HG03196 (cell line): ENCODE data around the gene C1orf105.

ENCODE experiments used
- ATAC-seq: cut with Tn5 transposase; IDR thresholded peaks from one replicate; pipeline ENCODE4 v1.9.1; 2021; ENCODE audit not compliant: unreplicated experiment

Gene C1orf105

DNA sequence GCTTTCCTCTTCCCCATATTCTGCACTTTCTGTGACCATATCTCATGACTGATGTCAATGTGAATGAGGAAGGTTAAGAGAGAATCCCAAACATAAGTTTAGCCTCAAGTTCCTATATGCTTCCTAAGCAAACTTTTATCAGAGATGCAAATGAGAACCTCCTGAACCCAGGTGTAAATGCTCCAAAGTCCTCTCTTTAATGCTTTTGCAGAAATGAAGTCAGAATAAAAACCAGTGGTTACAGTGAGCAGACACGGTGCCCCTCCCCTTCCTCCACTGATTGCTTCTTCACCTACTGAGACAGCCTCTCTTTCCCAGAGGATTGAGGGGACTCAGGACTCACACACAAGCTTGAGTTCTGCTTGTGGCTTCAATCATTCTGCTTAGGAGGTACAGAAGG, 35.0 kb downstream of the C1orf105 start:
- no peak for ATAC-seq

DNA sequence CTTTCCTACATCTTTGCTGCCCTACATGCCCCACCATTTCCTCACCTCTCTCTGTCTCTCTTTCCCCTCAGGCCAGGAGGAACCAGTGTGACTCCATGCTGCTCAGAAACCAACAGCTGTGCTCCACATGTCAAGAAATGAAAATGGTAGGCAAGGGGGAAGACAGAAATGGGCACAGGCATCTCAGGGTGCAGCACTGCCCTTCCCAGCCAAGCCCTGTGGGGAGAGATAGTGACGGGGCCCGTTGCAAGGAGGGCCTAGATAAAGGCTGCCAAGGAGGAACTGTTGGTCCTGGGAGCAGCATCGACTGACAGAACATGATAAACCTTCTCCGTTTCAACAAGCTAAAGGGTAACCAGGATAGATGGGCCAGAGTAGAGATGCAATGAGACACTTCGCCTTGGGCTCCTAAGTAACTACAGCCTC, 35.9 kb downstream of the C1orf105 start:
- no peak for ATAC-seq

- no peak for ATAC-seq
Observed at GRCh38 chr1:172457479-172458130, 37.1 kb downstream of the C1orf105 start.

GRCh38 chr1:172460177-172460576, 39.7 kb downstream of the C1orf105 start:
- ATAC-seq: no peak

DNA sequence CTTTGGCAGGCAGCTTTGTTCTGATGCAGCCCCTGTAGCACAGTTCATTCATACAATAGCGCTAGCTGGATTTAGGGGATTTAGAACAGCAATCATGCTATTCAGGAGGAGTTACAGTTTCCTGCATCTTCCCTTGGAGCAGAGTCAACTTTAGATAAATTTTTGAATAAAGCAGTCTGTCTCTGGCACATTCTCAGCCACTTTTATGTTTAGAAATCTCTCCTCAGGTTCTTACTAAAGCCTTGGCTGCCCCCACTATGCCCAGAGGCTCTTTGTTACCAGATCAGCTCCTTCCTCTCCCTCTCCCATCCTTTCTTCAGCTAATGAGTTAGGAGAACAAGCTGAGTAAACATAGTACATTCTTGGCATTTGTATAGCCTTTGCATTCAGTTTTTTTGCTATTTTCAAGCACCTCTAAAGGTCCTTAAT, 40.4 kb downstream of the C1orf105 start:
- ATAC-seq: no peak

- ATAC-seq: no peak
Observed at GRCh38 chr1:172465617-172466016, 45.1 kb downstream of the C1orf105 start.

DNA sequence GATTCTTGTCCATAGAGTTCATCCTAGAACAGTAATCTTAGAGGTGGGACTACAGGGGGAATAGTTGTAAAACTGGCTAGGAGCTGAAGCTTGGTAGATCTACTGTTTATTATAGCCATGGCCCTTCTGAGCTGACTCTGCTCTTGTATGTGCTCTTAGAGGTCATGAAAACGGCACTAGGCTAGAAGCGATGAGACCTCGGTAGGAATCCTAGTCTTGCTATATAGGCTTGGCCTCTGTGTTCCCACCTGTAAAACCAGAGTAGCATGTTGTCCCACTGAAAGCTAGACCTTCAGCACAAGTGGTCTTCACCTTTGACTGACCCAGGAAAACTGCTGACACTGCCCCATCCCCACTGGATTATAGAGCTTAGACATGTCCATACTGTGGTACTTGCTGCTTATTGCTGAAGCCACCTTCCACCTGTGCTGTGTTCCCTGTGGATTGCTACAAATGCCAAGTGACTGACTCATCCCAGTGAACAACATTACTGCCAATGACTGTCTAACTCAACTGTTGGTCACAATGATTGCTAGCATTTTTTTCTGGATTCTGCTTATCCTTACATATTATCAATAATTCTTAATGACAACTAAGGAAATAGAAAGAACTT, 46.4 kb downstream of the C1orf105 start:
- ATAC-seq: no peak

- ATAC-seq: no peak
Observed at GRCh38 chr1:172467446-172467845, 47.0 kb downstream of the C1orf105 start.

DNA sequence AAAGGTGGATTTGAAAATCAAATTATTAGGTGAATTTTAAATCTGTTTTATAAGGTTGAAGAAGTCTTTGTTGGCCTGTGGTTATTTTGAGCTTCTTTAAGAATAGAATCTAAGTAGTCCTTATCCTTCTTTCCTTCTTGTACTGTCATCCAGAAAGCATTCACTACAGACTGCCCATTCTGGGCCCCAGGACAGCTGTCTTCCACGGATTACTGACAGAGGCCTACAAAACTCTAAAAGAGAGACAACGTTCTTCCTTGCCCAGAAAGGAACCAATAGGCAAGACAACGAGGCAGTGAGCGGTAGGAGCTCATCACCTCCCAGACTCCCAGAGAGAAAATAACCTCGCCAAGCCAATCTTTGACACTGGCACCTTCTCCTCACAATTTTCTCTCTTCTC, 47.8 kb downstream of the C1orf105 start:
- no peak for ATAC-seq

DNA sequence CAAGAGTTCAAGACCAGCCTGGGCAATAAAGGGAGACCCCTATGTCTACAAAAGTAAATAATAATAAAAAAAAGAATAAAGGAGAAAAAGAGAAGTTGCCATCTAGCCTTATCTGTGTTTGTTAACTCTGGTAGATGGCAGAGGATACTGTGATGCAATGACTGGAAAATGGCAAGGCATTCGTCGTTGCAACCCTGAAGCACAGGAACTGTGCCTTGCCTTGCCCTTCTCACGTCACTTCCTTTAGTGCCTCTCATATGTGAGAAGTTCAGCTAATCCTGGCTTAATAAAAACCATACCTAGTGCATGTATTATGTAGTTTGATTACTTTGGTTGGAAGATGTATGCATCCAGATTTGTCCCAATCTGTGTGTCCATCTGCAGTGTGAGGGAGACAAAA, 49.2 kb downstream of the C1orf105 start:
- ATAC-seq: no peak

DNA sequence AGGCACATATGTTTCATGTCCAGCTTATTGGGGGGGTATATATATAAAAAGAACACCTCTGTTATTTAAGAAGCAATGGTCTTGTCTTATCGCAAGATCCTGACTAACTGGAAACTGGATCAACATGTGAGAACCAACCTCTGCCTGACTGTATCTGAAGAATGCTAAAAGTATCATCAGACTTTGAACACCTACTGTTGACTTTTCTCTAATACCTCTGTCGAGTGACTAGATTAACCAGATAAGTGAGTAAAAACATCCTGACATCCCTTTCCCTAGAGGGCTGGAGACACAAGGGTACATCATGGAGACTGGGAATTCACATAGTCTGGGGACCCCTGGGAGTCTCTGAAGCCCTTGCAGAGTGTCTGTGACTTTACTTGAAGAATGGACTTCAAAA, 49.7 kb downstream of the C1orf105 start:
- ATAC-seq: no peak

DNA sequence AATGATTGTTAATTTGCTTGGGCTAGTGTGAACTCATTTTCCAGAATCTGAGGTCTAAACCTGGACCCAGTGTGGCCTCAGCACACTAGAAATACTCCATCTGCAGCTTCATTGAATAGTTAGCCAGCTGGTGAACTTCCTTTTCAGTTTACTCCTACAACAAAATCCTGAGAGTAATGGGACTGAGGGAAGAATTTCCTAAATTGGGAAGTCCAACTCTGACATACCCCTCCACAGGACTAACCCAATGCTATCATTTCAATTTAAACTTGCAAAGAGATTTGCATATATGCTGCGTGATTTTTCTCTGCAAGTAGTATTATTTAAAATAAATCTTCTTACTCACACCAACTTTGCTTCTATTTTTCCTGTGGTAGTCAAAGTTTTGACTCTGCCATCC, 51.2 kb downstream of the C1orf105 start:
- no peak for ATAC-seq

- no peak for ATAC-seq
Observed at GRCh38 chr1:172472495-172472894, 52.0 kb downstream of the C1orf105 start.

GRCh38 chr1:172473302-172473701, 52.8 kb downstream of the C1orf105 start:
- ATAC-seq: no peak

DNA sequence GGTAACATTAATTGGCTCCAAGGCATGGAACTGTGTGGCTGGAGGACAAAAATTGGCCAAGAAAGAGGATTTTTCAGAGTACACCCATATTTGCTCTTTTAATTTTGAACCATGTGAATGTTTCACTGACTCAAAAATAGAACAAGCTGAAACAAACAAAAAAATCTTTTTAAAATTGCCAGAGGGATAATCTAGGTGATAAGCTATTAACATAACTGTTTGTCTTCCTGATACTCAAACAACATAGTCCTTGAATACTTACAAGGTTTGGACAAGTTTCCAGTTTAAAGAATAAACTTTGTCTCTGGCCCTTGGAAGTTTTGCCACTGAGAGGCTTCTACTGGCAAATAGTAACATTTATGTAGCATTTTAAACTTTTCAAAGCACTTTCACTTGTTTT, 53.4 kb downstream of the C1orf105 start:
- no peak for ATAC-seq

DNA sequence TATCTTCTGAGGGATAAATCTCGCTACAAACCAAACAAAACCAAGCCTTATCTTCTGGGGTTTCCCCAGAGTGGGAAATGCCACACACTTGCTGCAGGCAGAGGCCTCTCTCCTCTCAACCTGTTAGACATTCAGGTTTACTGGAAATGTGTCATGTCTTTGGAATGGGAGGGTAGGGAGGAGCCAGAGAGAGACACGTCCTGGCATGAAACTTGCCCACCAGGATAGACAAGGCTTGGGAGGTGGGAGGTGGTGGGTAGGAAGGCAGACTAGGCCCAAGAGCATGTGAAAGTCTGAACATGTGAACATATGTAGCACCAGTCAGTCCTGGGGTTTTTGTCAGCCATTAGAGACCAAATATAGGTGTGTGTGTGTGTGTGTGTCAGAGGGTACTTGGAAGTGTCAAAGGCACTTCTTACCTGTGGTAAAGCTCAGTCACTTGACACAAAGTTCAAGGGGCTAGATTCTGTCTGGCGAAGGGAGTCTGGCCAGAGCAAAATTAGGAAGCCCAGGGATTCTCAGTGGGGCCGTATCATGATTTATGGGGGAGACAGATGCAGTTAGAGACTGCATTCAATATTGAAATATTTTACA, 55.8 kb downstream of the C1orf105 start:
- ATAC-seq: no peak

DNA sequence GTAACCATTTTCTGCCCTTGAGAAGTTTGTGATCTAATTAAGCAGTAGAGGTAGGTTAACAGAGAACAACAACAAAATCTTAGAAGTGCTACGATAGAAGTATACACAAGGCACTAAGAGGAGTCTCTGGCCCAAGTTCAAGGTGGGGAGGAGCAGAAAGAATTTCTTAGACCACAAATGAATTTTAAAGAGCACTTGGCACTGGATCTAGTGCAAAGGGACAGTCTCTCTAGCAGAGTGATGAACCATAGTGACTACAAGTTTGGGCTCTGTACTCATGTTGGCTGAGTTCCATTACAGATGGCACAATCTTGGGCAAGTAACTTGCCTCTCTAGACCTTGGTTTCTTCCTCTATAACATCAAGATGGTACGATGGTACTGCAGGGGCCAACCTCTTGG, 56.7 kb downstream of the C1orf105 start:
- ATAC-seq: no peak

DNA sequence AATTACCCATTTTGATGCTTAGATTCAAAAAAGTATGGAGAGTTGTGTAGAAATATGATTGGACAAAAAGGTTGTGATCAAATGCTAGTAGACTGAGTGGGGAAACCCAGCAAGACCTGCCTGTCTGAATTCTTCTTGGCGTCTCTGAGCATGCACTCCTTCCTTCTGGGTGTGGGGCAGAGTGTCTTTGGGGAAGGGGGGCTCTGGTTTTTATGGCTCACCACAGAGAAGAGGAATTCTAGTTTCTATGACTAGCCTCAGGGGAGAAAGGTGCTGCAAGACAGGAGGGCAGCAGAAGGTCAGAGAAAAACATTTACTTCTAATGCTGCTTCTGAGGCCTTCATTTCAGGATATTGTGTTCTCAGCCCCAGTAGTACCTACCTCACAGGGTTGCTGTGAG, 57.3 kb downstream of the C1orf105 start:
- no peak for ATAC-seq

DNA sequence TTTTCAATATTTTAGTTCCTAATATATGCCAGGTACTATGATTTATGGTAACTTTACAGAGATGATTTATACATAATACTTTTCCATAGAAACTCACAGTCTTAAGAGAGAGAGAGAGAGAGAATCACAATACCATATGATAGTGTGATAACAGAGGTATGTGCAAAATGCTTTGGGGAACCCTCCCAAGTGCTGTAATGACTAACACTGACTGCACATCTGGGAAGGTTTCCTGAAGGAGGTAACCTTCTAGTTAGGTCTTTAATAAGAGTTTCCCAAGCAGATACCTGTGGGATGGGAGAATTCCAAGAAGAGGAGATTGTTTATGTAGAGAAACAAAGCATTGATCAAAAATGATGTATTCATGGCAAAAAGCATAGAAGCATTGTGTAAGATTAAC, 58.0 kb downstream of the C1orf105 start:
- no peak for ATAC-seq

DNA sequence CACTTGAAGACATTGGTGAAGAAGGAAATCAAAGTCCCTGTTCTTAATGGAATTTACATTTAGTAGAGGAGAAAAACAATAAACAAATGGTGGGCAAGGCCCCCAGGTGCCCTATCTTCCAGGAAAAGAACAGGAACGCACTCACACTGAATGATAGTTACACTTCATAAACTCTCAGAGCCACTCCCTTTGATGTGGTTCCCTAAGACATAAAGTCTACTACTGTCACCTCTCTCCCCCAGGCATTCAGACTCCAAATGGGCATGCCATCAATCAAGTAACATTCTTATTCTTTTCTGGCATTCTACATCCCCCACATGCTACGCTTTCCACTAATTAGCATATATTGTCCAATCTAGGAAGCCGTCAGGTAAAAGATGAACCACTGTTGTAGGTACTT, 59.9 kb downstream of the C1orf105 start:
- no peak for ATAC-seq

GRCh38 chr1:172482044-172482443, 61.6 kb downstream of the C1orf105 start:
- no peak for ATAC-seq

- no peak for ATAC-seq
Observed at GRCh38 chr1:172483448-172483847, 63.0 kb downstream of the C1orf105 start.

DNA sequence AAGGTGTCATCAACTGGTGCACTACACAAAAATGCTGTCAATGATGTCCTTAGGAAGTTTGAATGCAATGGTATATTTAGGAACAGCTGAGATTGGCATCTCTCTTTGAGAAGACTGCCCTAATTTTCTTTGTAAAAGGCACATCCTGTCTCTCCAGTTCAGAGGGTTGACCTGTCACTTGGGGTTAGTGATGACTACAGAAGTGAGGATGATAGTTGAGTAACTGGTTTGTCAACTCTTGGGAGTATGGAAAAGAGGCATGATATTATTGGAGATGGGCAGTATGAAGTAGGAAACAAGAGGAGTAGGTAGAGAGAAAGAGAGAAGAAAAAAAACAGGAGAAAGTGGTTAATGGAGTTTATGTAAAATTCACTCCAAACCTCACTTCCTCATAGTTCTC, 63.8 kb downstream of the C1orf105 start:
- no peak for ATAC-seq
